ENCODE measurements around the gene BABAM2.
A peak's percentile ranks its signal among the peaks of the same experiment; 100 is the strongest.
"Not testable (repeated sequence)": the region's sequence is repeated elsewhere in the genome, so short reads cannot be mapped to it uniquely, and the experiment has no call there.

Gene BABAM2

DNA sequence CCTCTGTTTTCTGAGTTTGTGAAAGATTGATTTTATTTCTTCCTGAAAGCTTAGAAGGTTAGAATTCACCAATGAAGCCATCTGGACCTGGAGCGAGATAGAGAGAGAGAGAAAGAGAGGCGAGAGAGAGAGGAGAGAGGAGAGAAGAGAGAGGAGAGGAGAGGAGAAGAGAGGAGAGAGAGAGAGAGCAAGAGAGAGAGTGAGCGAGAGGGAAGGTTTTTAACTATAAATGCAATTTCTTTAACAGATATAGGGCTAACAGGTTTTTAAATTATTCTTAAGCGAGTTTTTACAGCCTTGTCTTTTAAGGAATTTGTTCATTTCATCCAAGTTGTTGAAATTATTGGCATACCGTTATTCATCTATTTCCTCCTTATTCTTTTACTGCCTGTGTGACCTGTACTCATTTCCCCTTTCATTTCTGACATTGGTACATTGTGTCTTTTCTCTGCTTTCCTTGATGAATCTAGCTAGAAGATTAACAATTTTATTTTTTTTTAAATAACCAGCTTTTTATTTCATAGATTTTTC lies 56.1 kb downstream of the BABAM2 start:
- no peak for DNase-seq (ENCODE audit: low spot score)

DNA sequence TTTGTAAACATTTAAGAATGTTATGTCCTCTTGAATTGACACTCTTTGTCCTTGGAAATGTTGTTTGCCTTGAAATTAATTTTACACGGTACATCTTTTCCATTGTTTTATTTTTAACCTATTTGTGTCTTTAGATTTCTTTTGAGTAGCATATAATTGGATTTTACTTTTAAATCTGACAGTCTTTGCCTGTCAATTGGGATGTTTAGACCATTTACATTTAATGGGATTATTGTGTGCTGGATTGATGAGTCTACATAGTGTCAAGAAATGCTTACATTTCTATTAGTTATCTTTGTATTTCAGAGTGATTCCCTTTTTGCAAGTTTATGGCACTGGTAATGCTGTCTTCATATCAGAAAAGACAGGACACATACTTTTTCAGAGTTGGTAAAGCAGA lies 61.5 kb downstream of the BABAM2 start:
- no peak for DNase-seq (ENCODE audit: low spot score)

DNA sequence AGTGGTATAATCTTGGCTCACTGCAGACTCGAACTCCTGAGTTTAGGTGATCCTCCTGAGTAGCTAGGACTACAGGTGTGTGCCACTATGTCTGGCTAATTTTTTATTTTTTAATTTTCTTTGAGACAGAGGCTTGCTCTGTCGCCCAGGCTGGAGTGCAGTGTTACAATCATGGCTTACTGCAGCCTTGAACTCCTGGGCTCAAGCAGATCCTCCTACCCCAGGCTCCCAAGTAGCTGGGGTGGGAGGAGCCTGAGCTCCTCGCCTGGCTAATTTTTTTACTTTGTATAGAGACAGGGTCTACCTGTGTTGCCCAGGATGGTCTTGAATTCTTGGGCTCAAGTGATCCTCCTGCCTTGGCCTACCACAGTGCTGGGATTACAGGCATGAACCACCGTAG lies 62.5 kb downstream of the BABAM2 start:
- no peak for DNase-seq (ENCODE audit: low spot score)

DNA sequence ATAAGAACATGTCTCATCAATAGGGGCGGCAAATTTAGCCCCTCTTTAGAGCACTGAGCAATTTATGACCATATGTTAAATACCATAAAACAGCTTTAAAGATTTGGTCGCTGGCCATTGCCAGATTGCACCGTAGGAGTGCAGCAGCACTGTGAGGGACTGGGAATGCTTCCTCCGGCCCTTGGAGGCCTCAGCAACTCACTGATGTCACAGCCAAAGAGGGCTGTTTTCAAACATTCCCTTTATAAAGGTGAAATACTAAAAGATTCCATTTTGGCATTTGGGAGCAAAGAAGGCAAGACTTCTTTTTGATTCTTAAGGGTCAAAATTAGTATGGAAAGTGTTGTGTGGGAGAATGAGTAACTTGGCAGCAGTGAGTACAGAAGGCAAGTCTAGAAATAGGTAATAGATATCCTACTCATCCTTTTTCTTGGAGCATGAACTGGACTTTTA lies 63.7 kb downstream of the BABAM2 start:
- no peak for DNase-seq (ENCODE audit: low spot score)

DNA sequence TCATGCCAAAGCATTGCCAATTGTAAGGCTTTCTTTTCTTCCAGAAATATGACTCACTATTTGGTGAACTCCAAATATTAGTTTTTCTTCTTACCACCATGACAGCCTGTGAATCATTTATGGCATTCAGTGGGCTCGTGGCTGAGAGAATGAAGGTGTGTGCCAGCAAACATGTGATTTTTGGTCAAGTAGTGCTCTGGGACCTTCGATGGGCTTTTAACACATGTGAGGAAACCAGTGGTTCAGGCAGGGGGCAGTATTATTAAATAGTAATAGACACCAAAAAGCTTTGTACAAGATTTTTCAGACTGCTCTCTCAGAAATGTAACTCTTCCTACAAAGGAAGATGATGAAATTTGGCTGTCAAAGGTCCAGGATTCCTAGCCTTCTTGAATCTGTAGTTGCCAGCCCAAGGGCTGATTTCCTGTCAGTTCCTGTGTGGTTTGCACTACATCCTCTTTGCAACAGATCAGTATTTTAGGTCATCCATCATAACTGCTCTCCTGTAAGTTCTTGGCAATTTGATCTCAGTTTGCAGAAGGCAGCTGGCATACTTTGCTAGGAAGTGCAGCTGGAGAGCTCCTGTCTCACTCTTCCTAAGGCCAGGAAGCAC lies 64.3 kb downstream of the BABAM2 start:
- peak; percentile 89 for DNase-seq (ENCODE audit: low spot score)

DNA sequence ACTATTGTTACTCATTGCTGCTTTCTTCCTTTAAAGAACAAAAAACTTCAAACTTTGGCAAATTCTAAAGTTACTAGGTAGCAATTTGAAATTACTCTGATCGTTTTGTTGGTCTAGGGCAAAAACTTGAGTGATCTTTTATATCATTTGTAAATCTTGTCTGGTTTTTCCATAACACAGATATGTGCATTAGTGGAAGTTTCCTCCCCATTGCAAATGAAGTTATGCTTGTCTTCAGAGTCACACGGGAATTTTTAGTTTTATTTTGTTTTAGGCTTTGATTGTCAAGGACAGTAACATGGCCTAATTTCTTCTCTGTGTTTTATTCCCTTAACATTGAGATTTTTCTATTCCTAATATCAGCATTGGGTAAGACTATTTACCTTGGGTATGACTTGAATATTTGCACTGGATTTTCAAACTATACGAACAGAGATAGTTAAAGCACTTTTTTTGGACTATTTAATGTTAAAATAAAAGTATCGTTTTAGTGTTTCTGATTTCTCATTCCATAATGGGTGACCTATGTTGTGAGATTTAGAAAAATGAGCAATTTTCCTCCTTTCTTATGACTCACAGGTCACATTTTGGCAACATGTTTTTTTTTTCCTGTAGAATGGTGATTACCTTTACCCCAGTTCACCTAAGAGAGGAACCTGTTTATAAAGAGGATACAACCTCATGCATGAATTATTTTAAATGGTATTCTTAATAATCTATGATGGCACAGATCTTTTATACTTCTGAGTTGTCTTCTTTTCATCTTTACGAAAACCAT lies 65.0 kb downstream of the BABAM2 start:
- no peak for DNase-seq (ENCODE audit: low spot score)

DNA sequence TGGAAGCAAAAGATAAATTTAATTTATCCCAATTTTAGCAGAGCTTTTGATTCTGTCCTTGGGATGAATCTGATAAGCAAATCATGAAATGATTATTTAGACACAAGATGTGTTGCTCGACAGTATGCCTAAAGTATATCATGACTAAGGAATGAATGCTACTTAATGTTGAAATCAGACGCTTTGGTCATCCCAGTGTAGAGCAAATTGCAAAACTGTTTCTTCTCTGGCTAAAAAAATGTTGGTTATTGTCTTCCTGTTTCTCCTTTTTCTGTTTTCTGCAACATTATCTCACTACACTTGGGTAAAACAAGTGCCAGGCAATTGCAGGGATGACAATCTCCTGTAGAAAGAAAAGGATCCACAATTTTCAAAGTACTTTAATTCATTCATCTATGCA lies 66.4 kb downstream of the BABAM2 start:
- DNase-seq (ENCODE audit: low spot score): no peak

DNA sequence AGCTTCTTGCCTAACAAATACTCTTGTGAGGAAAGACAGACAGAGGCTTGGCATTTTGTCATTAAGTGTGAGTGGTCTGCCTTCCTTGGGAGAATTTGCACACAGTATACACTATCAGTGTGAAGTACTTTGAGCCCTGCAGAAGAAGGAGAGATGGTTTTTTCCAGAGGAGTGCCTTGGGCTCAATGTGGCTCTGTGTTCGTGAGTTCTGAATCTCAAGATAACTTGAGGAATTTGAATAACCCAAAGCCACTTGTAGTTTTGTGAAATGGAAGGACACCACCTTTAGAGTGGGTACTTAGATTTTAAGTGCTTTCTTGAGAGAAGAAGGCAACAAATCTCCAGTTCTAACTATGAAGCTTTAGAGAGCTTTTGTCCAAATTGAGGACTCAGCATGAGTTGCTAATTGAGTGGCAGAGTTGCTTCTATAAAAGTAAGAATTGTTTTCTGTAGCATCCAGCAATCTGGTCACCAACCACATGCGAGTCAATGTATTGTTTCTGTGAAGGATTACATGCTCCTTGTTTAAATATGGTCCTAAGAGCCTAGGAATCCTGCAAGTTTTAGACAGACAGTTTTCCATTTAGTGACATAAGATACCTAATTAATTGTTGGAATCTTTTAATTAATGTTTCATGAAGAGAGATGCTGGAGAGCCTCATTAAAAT lies 68.3 kb downstream of the BABAM2 start:
- DNase-seq (ENCODE audit: low spot score): no peak

DNA sequence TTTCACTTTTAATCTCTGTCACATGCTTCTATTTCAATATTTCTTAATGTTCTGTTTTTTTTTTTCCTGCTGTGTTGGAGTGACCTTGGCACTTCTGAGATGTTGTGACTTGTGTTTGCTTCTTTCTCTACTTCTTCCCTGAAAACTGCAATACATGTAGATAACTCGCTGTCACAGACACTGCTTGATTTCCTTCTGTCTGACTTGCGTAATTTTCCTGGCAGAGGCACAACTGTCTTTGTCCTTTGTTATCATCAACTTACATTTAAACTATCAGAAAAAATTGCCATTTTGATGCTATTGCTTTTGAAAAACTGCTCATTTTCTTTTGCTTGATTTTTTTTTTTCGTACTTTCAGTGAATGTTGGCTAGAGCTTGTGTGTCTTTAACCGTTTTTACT lies 69.0 kb downstream of the BABAM2 start:
- no peak for DNase-seq (ENCODE audit: low spot score)

DNA sequence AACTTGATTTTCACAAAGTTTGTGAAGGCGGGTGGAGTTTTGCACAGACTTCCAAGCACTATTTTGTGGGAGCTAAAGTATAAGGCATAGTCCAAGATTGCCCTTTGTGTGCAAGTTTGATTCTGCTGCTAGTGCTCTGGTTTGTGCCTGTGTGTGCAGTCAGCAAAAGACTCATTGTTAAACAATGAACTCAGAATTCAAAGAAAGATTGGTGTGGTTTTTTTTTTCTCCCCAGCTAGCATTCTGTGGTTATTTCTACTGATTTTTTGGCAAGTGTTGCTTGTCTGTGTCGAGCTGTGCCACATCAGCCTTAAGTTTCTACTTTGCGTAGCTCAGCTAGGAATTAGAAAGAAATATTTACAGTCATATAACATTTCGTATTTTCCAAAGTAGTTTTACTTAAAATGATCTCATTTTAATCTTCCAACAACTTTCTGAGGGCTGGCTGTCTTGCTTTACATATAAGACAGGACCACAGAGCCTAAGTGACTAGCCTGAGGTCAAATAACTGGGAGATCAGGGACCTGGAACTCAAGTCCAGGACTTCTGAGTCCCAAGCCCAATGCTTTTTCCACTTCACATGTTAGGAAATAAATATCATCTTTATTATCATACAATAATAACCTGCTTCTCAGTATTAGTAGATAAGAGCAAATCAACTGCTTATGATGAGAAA lies 69.8 kb downstream of the BABAM2 start:
- peak; percentile 62 for DNase-seq (ENCODE audit: low spot score)

DNA sequence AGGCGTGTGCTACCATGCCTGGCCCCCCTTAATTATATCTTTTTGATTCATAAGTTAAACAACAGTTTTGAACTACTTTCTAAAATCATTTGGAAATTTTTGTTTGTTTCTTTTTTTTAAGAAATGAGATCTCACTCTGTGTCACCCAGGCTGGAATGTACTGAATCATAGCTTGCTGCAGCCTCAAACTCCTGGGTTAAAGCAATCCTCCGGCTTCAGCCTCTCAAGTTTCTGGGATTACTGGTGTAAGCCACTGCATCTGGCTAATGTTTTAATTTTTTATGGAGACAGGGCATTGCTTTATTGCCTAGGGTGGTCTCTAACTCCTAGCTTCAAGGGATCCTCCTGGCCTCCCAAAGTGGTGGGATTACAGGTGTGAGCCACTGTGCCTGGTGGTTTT lies 71.5 kb downstream of the BABAM2 start:
- no peak for DNase-seq (ENCODE audit: low spot score)

DNA sequence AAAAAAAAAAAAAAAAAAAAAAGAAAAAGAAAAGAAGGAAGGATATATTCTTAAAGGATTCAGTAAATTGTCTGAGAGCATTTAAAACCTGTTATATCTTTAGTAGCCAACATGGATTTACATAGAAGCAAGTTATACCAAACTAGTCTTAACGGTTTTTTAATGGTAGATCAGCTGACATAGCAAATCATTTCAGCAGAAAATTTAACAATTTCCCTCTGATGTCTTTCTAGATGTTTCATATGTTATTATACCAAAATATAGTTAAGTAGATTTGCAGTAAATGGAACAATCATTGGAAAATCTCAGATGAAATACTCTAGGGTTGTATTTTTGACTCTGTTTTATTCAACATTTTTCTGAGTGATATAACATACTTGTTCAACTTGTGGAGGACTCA lies 72.9 kb downstream of the BABAM2 start:
- no peak for DNase-seq (ENCODE audit: low spot score)

DNA sequence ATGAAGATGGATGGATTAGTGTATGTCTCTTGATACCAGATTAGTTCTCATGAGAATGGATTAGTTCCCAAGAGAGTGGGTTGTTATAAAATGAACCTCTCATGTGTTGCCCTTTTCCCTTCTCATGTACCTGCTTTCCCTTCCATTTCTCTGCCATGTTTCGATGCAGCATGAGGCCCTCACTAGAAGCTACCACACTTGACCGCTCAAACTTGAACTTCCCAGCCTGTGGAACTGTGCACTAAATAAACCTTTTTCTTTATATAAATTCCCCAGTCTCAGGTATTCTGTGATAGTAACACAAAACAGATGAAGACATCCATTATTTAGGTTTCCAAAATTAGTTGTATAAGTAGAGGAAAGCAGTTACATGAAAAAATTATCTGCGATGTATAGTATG lies 73.5 kb downstream of the BABAM2 start:
- no peak for DNase-seq (ENCODE audit: low spot score)

DNA sequence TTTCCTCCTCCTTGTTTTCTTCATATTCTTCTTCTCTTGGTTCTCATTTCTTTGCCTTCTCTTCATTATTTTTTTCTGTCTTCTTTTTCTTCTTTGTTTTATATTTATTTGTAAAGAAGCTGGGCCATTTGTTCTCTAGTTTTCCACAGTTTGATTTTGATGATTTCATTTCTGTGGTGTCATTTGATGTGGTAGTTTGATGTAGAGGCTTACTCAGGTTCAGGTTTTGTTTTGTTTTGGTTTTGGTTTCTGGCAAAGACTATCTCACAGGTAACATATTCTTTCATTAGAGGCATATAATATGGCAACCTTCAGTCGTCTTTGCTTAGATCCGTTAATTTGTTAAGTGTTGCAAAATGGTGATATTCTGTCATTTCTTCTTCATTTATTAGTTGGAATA lies 75.3 kb downstream of the BABAM2 start:
- DNase-seq (ENCODE audit: low spot score): peak; percentile 38

DNA sequence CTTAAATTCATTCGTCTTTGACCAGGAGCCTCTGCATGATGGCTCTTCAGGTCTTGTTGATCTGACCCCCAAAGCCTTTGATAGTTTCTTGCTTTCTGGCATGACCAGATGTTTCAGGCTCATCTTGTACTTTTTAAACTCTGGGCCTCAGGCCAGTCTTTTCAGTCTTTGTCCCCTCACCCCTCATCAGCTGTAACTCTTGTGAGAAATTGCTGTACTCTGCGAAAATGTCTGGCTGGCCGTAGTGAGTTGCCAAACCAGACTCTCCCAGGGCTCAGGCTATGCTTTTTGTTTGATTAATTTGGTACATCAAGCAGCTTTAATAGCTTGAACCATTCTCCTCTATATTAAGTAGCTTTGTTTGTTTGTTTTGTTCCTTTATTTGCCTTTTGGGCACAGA lies 75.9 kb downstream of the BABAM2 start:
- DNase-seq (ENCODE audit: low spot score): no peak

DNA sequence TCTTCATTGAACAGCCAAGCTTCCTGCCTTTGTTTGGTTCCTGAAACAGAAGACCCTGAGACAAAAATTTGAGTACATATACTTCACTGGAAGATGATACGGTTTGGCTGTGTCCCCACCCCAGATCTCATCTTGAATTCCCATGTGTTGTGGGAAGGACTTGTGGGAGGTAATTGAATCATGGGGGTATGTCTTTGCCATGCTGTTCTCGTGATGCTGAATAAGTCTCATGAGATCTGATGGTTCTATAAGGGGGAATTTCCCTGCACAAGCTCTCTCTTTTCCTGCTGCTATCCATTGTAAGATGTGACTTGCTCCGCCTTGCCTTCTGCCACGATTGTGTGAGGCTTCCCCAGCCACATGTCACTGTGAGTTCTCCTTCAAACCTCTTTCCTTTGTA lies 76.5 kb downstream of the BABAM2 start:
- DNase-seq (ENCODE audit: low spot score): no peak

DNA sequence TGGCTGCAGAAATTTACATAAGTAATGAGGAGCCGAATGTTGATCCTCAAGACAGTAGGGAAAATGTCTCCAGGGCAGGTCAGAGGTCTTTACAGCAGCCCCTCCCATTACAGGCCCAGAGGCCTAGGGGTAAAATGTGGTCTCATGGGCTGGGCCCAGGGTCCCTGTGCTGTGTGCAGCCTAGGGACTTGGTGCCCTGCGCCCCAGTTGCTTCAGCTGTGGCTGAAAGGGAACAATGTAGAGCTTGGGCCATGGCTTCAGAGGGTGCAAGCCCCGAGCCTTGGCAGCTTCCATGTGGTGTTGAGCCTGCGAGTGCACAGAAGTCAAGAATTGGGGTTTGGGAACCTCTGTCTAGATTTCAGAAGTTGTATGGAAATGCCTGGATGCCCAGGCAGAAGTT lies 77.5 kb downstream of the BABAM2 start:
- not testable (repeated sequence) for DNase-seq (ENCODE audit: low spot score)

DNA sequence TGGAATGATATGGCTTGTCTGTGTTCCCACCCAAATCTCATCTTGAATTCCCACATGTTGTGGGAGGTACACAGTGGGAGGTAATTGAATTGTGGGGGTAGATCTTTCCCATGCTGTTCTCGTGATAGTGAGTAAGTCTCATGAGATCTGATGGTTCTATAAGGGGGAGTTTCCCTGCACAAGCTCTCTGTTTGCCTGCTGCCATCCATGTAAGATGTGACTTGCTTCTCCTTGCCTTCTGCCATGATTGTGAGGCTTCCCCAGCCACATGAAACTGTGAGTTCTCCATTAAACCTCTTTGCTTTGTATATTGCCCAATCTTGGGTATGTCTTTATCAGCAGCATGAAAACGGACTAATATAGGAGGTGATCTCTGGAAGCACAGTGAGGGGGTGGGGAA lies 78.4 kb downstream of the BABAM2 start:
- not testable (repeated sequence) for DNase-seq (ENCODE audit: low spot score)

DNA sequence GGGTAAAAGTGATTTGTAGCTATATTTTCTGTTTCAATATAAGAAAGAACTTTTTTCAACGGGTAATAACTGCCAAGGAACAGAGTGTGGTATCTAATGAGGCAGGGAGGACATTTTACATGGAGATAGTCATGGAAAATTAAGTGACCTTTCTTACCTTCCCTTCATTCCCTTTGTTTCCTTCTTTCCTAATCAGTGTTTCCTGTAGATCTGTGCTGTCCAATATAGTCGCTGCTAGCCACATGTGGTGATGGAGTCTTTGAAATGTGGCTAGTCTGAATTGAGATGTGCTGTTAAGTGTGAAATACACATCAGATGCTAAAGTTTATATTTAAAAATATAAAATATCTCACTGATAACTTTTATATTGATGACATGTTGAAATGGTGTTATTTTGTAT lies 81.8 kb downstream of the BABAM2 start:
- no peak for DNase-seq (ENCODE audit: low spot score)

DNA sequence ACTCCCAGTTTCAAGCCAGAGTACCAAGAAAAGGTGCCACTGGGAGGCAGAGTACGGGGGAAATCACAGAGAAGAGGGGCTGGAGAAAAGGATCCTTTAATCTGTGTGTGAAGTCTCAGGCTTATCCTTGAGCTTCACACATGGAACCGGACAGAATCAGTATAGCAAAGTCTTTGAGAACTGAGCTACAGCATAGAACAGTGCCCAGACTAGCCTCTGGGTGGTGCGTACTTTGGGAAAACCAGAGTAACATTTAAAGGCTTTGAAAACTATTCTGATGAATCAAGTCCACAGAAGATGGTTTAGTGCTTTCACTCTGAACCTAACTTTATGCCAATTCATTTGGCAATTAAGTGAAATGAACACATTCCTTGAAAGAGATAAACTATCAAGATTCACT lies 83.1 kb downstream of the BABAM2 start:
- DNase-seq (ENCODE audit: low spot score): no peak

DNA sequence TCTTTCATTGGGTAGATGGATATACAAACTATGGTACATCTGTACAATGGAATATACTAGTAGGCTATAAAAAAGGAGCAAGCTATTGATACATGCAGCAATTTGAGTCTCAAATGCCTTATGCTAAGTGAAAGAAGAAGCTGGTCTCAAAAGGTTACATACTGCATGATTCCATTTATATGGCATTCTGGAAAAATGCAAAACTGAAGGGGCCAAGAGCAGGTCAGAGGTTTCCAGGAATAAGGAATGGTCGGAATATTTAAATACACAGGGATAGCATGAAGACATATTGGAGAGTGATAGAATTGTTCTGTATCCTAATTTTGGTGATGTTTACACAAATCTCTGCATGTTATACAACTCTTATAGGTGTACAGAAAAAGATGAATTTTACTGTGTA lies 85.8 kb downstream of the BABAM2 start:
- DNase-seq (ENCODE audit: low spot score): no peak

DNA sequence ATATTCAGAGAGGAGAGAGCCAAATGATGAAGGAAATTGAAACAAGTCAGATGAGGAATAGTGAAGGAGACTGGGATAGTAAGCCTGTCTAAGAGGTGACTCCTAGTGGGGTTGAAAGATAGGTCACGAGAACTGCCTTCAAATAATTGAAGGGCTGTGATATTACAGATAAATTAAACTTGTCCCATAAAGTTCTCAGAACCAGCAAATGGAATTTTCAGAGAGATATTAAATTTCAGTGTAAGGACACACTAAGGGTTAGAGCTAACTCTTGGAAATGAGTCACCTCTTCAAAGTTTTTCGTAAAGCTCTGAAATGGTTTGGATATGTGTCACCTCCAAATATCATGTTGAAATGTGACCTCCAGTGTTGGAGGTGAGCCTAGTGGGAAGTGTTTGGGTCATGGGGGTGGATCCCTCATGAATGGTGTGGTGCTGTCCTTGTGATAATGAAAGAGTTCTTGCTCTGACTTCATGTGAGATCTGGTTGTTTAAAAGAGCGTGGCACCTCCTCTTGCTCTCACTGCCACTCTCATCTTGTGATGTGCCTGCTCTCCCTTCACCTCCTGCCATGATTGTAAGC lies 87.3 kb downstream of the BABAM2 start:
- peak; percentile 76 for DNase-seq (ENCODE audit: low spot score)

Measured in activated CD4-positive, alpha-beta T cell treated with anti-CD3 and anti-CD28 coated beads, Interleukin-2, Interleukin-4, amounts not matched to agents 100 ng/mL and 50 ng/mL, durations not matched to agents 16 hours and 8 hours (primary cell).